ENCODE data around the gene PHF2. TPM values are rescaled to one million over a fixed set of nuclear protein-coding genes. Genes with fewer than 3 reads are reported as not detected.

Gene PHF2
- total RNA-seq, 4 donors from 2014 or later, result 22.6 to 40.2 (median 28.4) TPM

DNA sequence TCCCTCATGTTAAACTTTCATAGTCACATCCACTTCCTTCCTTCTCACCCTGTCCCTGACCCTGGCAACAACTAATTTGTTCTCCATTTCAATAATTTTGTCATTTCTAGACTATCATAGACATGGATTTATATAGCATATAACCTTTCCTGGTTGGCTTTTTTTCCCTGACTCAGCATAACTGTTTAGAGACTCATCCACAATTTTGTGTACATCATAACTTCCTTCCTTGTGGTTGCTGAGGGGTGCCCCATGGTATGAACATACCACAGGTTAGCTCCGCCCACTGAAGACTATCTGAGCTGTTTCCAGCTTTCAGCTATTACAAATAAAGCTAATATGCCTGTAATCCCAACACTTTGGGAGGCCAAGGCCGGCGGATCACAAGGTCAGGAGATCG, 137.3 kb downstream of the PHF2 start:
- Histone ChIP-seq H3K9me3 (no peaks in the 10 kb centered on the region), H3K36me3 (no peaks in the 10 kb centered on the region), H3K4me1 (no peaks in the 10 kb centered on the region), H3K27me3 (no peaks in the 10 kb centered on the region), H3K4me3 (no peak overlapping the region), H3K27ac (no peak overlapping the region)
- 85% methylated on average over 4 of the region's 4 CpGs for WGBS
- no peak for TF ChIP-seq EP300 (IDR thresholded peaks at IDR 0.05)
- TF ChIP-seq POLR2AphosphoS5 (IDR thresholded peaks at IDR 0.05), result no peak
- TF ChIP-seq, protein P1, sequence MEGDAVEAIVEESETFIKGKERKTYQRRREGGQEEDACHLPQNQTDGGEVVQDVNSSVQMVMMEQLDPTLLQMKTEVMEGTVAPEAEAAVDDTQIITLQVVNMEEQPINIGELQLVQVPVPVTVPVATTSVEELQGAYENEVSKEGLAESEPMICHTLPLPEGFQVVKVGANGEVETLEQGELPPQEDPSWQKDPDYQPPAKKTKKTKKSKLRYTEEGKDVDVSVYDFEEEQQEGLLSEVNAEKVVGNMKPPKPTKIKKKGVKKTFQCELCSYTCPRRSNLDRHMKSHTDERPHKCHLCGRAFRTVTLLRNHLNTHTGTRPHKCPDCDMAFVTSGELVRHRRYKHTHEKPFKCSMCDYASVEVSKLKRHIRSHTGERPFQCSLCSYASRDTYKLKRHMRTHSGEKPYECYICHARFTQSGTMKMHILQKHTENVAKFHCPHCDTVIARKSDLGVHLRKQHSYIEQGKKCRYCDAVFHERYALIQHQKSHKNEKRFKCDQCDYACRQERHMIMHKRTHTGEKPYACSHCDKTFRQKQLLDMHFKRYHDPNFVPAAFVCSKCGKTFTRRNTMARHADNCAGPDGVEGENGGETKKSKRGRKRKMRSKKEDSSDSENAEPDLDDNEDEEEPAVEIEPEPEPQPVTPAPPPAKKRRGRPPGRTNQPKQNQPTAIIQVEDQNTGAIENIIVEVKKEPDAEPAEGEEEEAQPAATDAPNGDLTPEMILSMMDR (IDR thresholded peaks at IDR 0.05), result no peak
- TF ChIP-seq POLR2A (IDR thresholded peaks at IDR 0.05), result no peak
- no peak for DNase-seq (ENCODE audit: low spot score in 2 of 2)

DNA sequence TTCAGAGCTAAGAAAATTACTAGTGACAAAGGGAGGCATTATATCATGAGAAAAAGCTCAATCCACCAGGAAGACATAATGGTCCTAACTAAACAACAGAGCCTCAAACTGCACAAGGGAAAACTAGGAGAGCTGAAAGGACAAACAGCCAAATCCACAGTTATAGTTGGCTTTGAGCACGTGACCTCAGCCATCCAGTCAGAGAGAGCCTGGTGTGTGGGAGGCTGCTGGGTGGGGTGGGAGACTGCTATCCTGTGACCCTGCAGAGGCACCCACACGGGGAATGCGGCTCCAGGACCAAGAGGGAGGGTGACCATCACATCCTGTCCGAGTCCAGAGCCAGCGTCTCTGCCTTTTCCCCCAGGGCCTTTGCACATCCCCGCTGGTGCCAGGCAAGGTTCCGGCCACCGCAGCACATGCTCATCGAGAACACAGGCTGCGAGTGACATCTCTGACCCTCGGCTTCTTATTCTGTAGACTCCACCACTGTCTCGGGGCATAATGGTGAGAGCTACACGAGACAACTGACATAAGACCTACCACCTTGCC, 145.1 kb downstream of the PHF2 start:
- H3K9me3 ChIP-seq, result no peaks in the 10 kb centered on the region
- TF ChIP-seq EP300 (IDR thresholded peaks at IDR 0.05) (no peak), POLR2AphosphoS5 (IDR thresholded peaks at IDR 0.05) (no peak)
- H3K27me3 ChIP-seq, result peaks cover 1% of the 10 kb centered on the region
- H3K36me3 ChIP-seq, result no peaks in the 10 kb centered on the region
- 87% methylated on average over 6 of the region's 13 CpGs for WGBS
- peaks cover 3% of the 10 kb centered on the region for H3K4me1 ChIP-seq
- H3K4me3 ChIP-seq, result no peak overlapping the region
- no peak overlapping the region for H3K27ac ChIP-seq
- DNase-seq (ENCODE audit: low spot score in 2 of 2), result no peak

DNA sequence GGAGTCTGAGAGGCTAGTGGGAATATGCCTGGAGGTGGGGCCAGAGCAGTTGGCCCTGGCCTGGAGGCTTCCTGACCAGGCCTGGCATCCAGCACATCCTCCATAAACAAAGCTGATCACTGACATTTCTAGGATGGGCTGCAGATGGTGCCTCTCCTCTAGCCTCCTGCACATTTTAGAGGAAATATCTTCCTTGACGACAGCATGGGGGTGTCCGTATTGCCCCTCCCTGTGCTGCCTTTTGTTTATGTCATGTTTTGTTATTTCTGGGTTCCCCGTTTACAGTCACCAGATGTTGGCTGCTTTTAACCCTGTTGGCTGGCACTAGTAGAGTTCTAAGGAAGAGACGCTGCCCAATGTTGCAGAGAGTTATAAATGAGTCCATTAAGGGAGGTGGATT, 148.5 kb downstream of the PHF2 start:
- TF ChIP-seq EP300 (IDR thresholded peaks at IDR 0.05) (no peak), POLR2A (IDR thresholded peaks at IDR 0.05) (no peak), POLR2AphosphoS5 (IDR thresholded peaks at IDR 0.05) (no peak)
- TF ChIP-seq, protein P1 (IDR thresholded peaks at IDR 0.05), result no peak
- WGBS, result 74% methylated on average over 4 of the region's 4 CpGs
- DNase-seq (ENCODE audit: low spot score in 2 of 2), result no peak

DNA sequence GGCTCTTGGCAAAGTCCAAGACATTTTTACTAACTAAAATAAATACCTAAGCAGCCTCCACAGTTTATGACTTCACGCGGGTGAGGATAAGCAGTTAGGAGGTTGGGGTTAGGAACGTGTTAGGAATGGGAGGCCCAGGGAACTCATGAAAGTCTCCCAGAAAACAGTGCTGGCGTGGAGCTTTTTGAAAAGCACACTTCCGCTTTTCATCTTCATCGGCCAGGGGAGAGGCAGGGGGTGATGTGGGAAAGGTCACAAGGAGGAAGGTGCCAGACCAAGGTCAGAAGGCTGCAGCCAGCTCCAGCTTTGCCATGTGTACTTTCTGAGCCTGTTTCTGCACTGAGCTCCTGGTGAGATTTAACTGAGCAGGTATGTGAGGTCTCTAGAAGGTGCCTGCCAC, 149.0 kb downstream of the PHF2 start:
- Histone ChIP-seq H3K36me3 (no peaks in the 10 kb centered on the region), H3K4me1 (peaks cover 3% of the 10 kb centered on the region), H3K4me3 (no peak overlapping the region), H3K27ac (no peak overlapping the region), H3K9me3 (no peaks in the 10 kb centered on the region), H3K27me3 (peaks cover 21% of the 10 kb centered on the region)
- 73% methylated on average over 6 of the region's 6 CpGs for WGBS
- TF ChIP-seq POLR2AphosphoS5 (IDR thresholded peaks at IDR 0.05) (no peak), EP300 (IDR thresholded peaks at IDR 0.05) (no peak), POLR2A (IDR thresholded peaks at IDR 0.05) (no peak)
- TF ChIP-seq, protein P1 (IDR thresholded peaks at IDR 0.05), result no peak
- DNase-seq (ENCODE audit: low spot score in 2 of 2), result no peak

More for the DNA sequence above, 148.5 kb downstream of the PHF2 start:
- H3K4me1 ChIP-seq, result peaks cover 3% of the 10 kb centered on the region
- no peak overlapping the region for H3K27ac ChIP-seq
- H3K27me3 ChIP-seq, result peaks cover 20% of the 10 kb centered on the region
- no peak overlapping the region for H3K4me3 ChIP-seq
- no peaks in the 10 kb centered on the region for H3K9me3 ChIP-seq
- no peaks in the 10 kb centered on the region for H3K36me3 ChIP-seq

DNA sequence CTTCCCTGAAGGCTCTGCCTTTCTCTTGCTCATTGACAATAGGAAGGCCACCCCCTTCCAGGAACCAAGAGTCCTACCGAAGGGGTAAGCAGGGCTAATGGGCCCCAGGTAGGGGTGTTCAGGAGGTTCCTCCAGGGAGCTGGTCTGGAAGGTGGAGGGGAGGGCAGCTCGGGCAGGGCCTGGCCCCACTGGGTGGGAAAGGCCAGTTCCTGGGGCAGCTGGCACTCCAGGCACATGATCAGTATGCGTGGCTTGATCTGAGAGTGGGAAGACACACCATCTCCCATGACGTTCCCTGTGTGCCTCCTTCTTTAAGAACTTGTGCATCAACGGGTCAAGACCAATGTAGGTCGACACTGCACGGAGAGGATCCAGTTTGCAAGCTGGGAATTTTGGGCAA, 149.8 kb downstream of the PHF2 start:
- TF ChIP-seq POLR2A (IDR thresholded peaks at IDR 0.05), result no peak
- TF ChIP-seq POLR2AphosphoS5 (IDR thresholded peaks at IDR 0.05), result no peak
- no peak for TF ChIP-seq EP300 (IDR thresholded peaks at IDR 0.05)
- TF ChIP-seq, protein P1 (IDR thresholded peaks at IDR 0.05), result no peak
- H3K27ac ChIP-seq, result no peak overlapping the region
- H3K27me3 ChIP-seq, result peaks cover 25% of the 10 kb centered on the region
- H3K36me3 ChIP-seq, result no peaks in the 10 kb centered on the region
- no peak overlapping the region for H3K4me3 ChIP-seq
- no peaks in the 10 kb centered on the region for H3K4me1 ChIP-seq
- H3K9me3 ChIP-seq, result no peaks in the 10 kb centered on the region
- DNase-seq (ENCODE audit: low spot score in 2 of 2), result no peak
- WGBS, result 85% methylated on average over 6 of the region's 7 CpGs

Other genes starting within 250 kb of the PHF2 start
- 100 to 1,000 TPM in 2 of 4 donors, 10 to 100 TPM in 2; 67.5 to 108 (median 89.8) TPM for gene FAM120A, start 124.9 kb upstream of the PHF2 start, total RNA-seq
- gene FAM120AOS, start 123.0 kb upstream of the PHF2 start, total RNA-seq, result 10 to 100 TPM; 33.0 to 66.9 (median 34.2) TPM

Measured in suprapubic skin (tissue), 4 donors.